SJCRH30 (cell line): ENCODE results near the gene COPZ1. TPM values are rescaled to one million over a fixed set of nuclear protein-coding genes. Genes with fewer than 3 reads are reported as not detected.

Experiments
- DNase-seq, 2 experiments: peaks; one replicate each; pipeline ENCODE4 v3.0.0-alpha.2; 2015 to 2020
- H3K27ac ChIP-seq: fragments of 250-450 bp; sonication (Bioruptor Pico); 2 replicates; pipeline ENCODE4 v1.5.1; 2020; ENCODE audit warnings: mild to moderate bottlenecking, moderate library complexity
- H3K27me3 ChIP-seq: fragments of 250-450 bp; sonication (Bioruptor Pico); 2 replicates; pipeline ENCODE4 v1.5.1; 2020; ENCODE audit warnings: mild to moderate bottlenecking, moderate library complexity
- H3K36me3 ChIP-seq: fragments of 250-450 bp; sonication (Bioruptor Pico); 2 replicates; pipeline ENCODE4 v1.5.1; 2020; ENCODE audit warnings: mild to moderate bottlenecking, moderate library complexity
- H3K4me1 ChIP-seq: fragments of 250-450 bp; sonication (Bioruptor Pico); 2 replicates; pipeline ENCODE4 v1.5.1; 2020; ENCODE audit warnings: mild to moderate bottlenecking, moderate library complexity
- H3K4me3 ChIP-seq: fragments of 250-450 bp; sonication (Bioruptor Pico); 2 replicates; pipeline ENCODE4 v1.5.1; 2020; ENCODE audit warnings: mild to moderate bottlenecking, moderate library complexity
- H3K9me3 ChIP-seq: fragments of 250-450 bp; sonication (Bioruptor Pico); replicated peaks from 2 replicates; pipeline ENCODE4 v1.5.1; 2020; ENCODE audit warnings: mild to moderate bottlenecking, moderate library complexity
- total RNA-seq: library from RNA; depleted of rRNA; stranded (reverse); fragments of >200 nt; shearing (Covaris generic); gene quantifications from 2 replicates; pipeline ENCODE4 v1.2.3, GENCODE V29; 2014

The COPZ1 gene
- total RNA-seq, 1 experiment from 2014 or later, result 117 TPM

- no peak for DNase-seq
- H3K27ac ChIP-seq, result no peak overlapping the region
- H3K36me3 ChIP-seq, result no peaks in the 10 kb centered on the region
- H3K27me3 ChIP-seq, result no peaks in the 10 kb centered on the region
- H3K4me1 ChIP-seq, result peaks cover 46% of the 10 kb centered on the region
- H3K4me3 ChIP-seq, result no peak overlapping the region
- no peaks in the 10 kb centered on the region for H3K9me3 ChIP-seq
Measured at GRCh38 chr12:54370171-54370730, 45.3 kb downstream of the COPZ1 start.

GRCh38 chr12:54371328-54372112 lies 46.6 kb downstream of the COPZ1 start:
- no peaks in the 10 kb centered on the region for H3K36me3 ChIP-seq
- H3K9me3 ChIP-seq, result no peaks in the 10 kb centered on the region
- H3K27ac ChIP-seq, result no peak overlapping the region
- H3K27me3 ChIP-seq, result no peaks in the 10 kb centered on the region
- no peak overlapping the region for H3K4me3 ChIP-seq
- DNase-seq, result peak; percentile 84 to 86
- peaks cover 57% of the 10 kb centered on the region for H3K4me1 ChIP-seq

GRCh38 chr12:54372113-54372806 lies 47.3 kb downstream of the COPZ1 start:
- no peaks in the 10 kb centered on the region for H3K36me3 ChIP-seq
- H3K27me3 ChIP-seq, result no peaks in the 10 kb centered on the region
- H3K9me3 ChIP-seq, result no peaks in the 10 kb centered on the region
- DNase-seq, result no peak
- no peak overlapping the region for H3K27ac ChIP-seq
- no peak overlapping the region for H3K4me3 ChIP-seq
- H3K4me1 ChIP-seq, result peaks cover 57% of the 10 kb centered on the region

- no peaks in the 10 kb centered on the region for H3K36me3 ChIP-seq
- DNase-seq, result no peak
- no peaks in the 10 kb centered on the region for H3K27me3 ChIP-seq
- H3K4me1 ChIP-seq, result peaks cover 49% of the 10 kb centered on the region
- peak overlapping the region; percentile 43; the same call in 1 of the 2 replicates for H3K27ac ChIP-seq
- no peak overlapping the region for H3K4me3 ChIP-seq
- H3K9me3 ChIP-seq, result no peaks in the 10 kb centered on the region
Measured at GRCh38 chr12:54373649-54374561, 49.0 kb downstream of the COPZ1 start.

GRCh38 chr12:54374562-54375258 lies 49.8 kb downstream of the COPZ1 start:
- Histone ChIP-seq H3K36me3 (no peaks in the 10 kb centered on the region), H3K27ac (peak overlapping the region; percentile 43), H3K4me3 (no peak overlapping the region), H3K27me3 (no peaks in the 10 kb centered on the region), H3K9me3 (no peaks in the 10 kb centered on the region), H3K4me1 (peaks cover 49% of the 10 kb centered on the region)
- DNase-seq, result peak; percentile 93 to 96

- H3K4me1 ChIP-seq, result peaks cover 49% of the 10 kb centered on the region
- no peaks in the 10 kb centered on the region for H3K9me3 ChIP-seq
- peak overlapping the region; percentile 43 for H3K27ac ChIP-seq
- DNase-seq, result peak in 1 of 2 experiments; percentile 44
- no peaks in the 10 kb centered on the region for H3K27me3 ChIP-seq
- no peak overlapping the region for H3K4me3 ChIP-seq
- no peaks in the 10 kb centered on the region for H3K36me3 ChIP-seq
Measured at GRCh38 chr12:54375259-54375579, 50.3 kb downstream of the COPZ1 start.

- Histone ChIP-seq H3K4me1 (peaks cover 44% of the 10 kb centered on the region), H3K9me3 (no peaks in the 10 kb centered on the region), H3K27ac (no peak overlapping the region), H3K36me3 (no peaks in the 10 kb centered on the region; the same call in 1 of the 2 replicates), H3K27me3 (no peaks in the 10 kb centered on the region), H3K4me3 (no peak overlapping the region)
- DNase-seq, result no peak
Measured at GRCh38 chr12:54376596-54376995, 51.7 kb downstream of the COPZ1 start.

- H3K36me3 ChIP-seq, result no peaks in the 10 kb centered on the region; the same call in 1 of the 2 replicates
- no peaks in the 10 kb centered on the region for H3K27me3 ChIP-seq
- no peaks in the 10 kb centered on the region for H3K9me3 ChIP-seq
- H3K4me3 ChIP-seq, result no peak overlapping the region
- no peak for DNase-seq
- H3K4me1 ChIP-seq, result peaks cover 40% of the 10 kb centered on the region
- no peak overlapping the region for H3K27ac ChIP-seq
Measured at GRCh38 chr12:54377007-54377406, 52.1 kb downstream of the COPZ1 start.

- Histone ChIP-seq H3K27ac (no peak overlapping the region), H3K9me3 (no peaks in the 10 kb centered on the region), H3K27me3 (no peaks in the 10 kb centered on the region), H3K36me3 (no peaks in the 10 kb centered on the region; the same call in 1 of the 2 replicates), H3K4me3 (no peak overlapping the region), H3K4me1 (peaks cover 31% of the 10 kb centered on the region)
- no peak for DNase-seq
Measured at GRCh38 chr12:54377797-54378515, 53.0 kb downstream of the COPZ1 start.

- Histone ChIP-seq H3K27ac (no peak overlapping the region), H3K27me3 (no peaks in the 10 kb centered on the region), H3K36me3 (no peaks in the 10 kb centered on the region; the same call in 1 of the 2 replicates), H3K9me3 (no peaks in the 10 kb centered on the region), H3K4me3 (peak overlapping the region; percentile 45), H3K4me1 (peaks cover 26% of the 10 kb centered on the region)
- DNase-seq, result peak; percentile 47 to 54
Measured at GRCh38 chr12:54378796-54379397, 54.0 kb downstream of the COPZ1 start.

GRCh38 chr12:54379398-54380201 lies 54.7 kb downstream of the COPZ1 start:
- H3K36me3 ChIP-seq, result no peaks in the 10 kb centered on the region; the same call in 1 of the 2 replicates
- no peaks in the 10 kb centered on the region for H3K27me3 ChIP-seq
- DNase-seq, result peak; percentile 76 to 80
- H3K4me3 ChIP-seq, result peak overlapping the region; percentile 45
- no peak overlapping the region for H3K27ac ChIP-seq
- H3K9me3 ChIP-seq, result no peaks in the 10 kb centered on the region
- peaks cover 26% of the 10 kb centered on the region for H3K4me1 ChIP-seq

- Histone ChIP-seq H3K36me3 (no peaks in the 10 kb centered on the region; the same call in 1 of the 2 replicates), H3K4me3 (no peak overlapping the region), H3K9me3 (no peaks in the 10 kb centered on the region), H3K4me1 (peaks cover 26% of the 10 kb centered on the region), H3K27me3 (no peaks in the 10 kb centered on the region), H3K27ac (no peak overlapping the region)
- no peak for DNase-seq
Measured at GRCh38 chr12:54381136-54381535, 56.2 kb downstream of the COPZ1 start.
